NAMALWA (cell line): ENCODE measurements around the gene CDC42SE2.
"Not testable (repeated sequence)": the region's sequence is repeated elsewhere in the genome, so short reads cannot be mapped to it uniquely, and the experiment has no call there.

Experiments
- DNase-seq: peaks from one replicate; pipeline ENCODE4 v3.0.0-alpha.2; 2015; ENCODE audit warnings: low spot score

CDC42SE2 gene

DNA sequence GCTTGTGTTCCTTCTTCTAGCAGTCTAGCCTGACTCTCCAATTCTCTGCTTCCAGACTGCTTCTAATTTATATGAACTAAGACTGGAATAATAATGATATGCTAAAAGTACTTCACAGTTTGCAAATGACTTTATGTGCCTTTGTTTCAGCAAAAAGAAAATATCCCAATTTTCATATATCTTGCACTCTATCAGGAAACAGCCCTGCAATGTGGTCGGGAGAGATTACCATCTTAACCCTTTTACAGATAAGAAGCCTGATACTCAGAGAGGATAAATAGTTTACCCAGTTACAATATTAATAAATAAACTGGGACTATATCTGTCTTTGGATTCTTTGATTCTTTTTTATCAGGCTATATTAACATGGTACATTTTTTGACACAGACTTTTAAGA, 126.0 kb downstream of the CDC42SE2 start:
- no peak for DNase-seq

- DNase-seq: no peak
These were observed 128.7 kb downstream of the CDC42SE2 start for GRCh38 chr5:131392466-131393095.

GRCh38 chr5:131393498-131393968, 129.7 kb downstream of the CDC42SE2 start:
- DNase-seq: no peak

GRCh38 chr5:131394128-131394527, 130.3 kb downstream of the CDC42SE2 start:
- DNase-seq: no peak

DNA sequence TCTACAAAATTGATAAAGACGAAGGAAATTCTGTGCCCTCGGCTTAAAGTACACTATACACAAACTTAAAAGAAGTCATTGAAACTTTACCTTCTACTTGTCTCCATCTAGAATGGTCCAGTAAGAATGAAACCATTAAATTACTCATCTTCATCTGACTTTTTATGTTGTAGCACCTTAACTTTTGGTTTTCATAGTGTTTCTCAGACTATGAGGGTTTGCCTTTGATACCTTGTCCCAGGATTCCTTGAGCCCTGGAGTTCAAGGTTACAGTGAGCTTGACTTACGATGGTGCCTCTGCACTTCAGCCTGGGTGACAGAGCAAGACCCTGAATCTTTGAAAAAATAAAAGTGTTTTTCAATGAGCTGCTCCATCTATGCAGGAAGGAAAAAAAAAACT, 132.2 kb downstream of the CDC42SE2 start:
- DNase-seq: no peak

DNA sequence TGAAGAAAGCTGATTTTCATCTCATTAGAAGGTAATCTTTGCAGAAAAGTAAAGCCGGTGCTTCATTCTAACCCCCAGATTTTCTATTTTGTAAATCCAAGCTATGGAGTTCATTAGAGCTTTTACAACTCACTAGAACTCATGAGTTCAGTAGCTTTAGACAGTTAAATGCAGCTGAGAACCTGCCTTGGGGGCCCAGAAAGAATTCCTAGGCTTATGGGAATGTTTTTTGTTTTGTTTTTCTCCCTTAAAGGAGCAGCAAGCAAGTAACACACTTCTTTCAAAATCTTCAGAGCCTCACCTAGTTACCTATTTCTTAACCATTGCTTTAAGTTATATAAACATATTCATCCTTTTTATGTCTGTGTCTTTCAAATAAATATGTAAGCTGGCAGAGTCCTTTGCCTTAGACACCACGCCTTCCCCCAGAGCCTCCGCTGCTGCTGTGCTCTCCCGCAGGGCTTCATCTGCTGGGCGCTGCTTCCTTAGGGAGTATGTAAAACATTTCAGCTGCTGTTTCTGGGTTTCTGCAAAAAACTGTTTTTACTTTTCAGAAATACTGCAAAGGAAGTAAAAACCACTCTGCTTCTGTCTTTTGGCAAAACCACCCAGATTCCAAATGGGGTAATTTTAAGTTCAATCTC, 132.9 kb downstream of the CDC42SE2 start:
- no peak for DNase-seq

DNA sequence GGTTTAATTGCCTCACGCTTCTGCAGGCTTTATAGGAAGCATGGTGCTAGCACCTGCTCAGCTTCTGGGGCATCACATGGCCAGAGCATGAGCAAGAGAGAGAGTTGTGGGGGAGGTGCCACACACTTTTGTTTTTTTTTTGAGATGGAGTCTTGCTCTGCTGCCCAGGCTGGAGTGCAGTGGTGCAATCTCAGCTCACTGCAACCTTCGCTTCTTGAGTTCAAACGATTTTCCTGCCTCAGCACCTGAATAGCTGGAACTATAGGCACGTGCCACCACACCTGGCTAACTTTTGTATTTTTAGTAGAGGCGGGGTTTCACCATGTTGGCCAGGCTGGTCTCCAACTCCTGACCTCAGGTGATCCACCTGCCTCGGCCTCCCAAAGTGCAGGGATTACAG, 135.2 kb downstream of the CDC42SE2 start:
- not testable (repeated sequence) for DNase-seq

DNA sequence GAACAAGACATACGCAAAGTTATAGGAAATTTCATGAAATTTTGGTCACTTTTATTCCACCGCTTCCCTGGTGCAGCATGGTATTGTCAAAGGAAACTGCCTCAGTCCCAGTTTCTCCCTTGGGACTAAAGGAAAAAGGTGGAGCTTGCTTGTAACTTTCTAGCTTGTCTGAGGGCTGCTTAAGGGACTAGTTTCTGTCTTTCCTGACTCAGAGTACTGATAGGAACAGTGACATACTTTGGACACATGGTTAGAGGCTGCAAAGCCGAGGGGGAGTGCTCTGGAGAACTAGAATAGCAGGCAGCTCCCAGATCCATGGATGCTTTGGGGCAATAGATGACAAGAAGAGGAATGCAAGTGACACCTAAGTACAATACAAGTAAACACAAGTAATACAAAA, 136.7 kb downstream of the CDC42SE2 start:
- no peak for DNase-seq

DNA sequence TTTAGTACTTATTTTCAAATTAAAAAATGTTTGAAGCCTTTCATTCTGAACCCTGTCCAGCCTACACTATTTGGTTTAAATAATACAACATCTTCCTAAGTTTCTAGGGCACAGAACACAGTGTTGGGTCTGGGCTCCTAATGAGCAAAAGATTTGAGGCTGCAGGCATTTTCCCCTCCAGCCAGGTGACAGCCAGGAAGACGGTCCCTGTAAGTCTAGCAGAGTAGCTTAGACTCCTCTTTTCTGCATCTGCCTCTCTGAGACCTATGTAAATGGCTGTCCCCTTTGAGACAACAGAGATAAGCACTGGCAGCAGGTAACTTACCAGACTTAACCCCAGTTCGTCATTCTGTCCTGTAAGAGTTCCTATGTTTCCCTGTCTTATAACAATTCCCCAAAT, 141.8 kb downstream of the CDC42SE2 start:
- no peak for DNase-seq

- DNase-seq: no peak
These were observed 142.2 kb downstream of the CDC42SE2 start for GRCh38 chr5:131406076-131406475.

- DNase-seq: no peak
These were observed 143.3 kb downstream of the CDC42SE2 start for GRCh38 chr5:131406975-131407638.

- DNase-seq: no peak
These were observed 150.0 kb downstream of the CDC42SE2 start for GRCh38 chr5:131413605-131414559.

GRCh38 chr5:131416729-131417128, 152.9 kb downstream of the CDC42SE2 start:
- DNase-seq: no peak

DNA sequence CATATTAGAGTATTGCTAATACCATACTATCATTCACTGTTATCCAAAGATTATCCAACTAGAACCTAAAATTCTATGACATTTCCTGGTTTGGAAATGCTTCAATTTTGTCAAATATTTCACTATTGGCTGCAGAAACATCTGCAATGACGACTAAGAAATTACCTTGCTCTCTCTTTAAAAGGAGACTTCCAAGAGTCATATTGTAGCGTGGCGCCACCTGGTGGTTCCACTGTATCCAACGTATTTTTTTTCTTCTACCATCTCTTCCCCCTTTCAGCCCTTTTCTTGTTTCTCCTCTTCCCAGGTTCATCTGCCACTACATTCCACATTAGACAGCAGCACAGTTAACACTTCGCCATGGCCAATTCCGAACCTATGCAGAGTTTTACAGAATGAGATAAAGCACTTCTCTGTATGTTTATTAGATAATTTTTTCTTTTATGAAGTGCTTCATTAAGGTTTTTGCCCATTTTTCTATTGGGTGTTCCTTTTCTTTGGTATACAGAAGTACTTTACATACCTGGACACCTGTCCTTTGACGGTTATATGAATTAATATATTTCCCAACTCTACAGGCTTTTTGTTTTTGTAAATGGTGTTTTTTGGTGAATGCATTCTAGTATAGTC, 153.5 kb downstream of the CDC42SE2 start:
- DNase-seq: peak; percentile 83

DNA sequence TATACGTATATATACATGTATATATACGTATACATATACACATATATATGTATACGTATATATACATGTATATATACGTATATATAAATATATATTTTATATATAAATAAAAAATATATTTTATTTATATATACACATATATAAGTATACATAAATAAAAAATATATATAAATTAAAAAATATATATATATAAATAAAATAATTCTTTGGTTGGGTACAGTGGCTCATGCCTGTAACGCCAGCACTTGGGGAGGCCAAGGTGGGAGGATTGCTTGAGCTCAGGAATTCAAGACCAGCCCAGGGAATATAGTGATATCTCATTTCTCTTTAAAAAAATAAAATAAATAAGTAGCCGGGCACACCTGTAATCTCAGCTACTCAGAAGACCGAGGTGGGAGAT, 155.0 kb downstream of the CDC42SE2 start:
- no peak for DNase-seq

- no peak for DNase-seq
These were observed 156.0 kb downstream of the CDC42SE2 start for GRCh38 chr5:131419877-131420276.

DNA sequence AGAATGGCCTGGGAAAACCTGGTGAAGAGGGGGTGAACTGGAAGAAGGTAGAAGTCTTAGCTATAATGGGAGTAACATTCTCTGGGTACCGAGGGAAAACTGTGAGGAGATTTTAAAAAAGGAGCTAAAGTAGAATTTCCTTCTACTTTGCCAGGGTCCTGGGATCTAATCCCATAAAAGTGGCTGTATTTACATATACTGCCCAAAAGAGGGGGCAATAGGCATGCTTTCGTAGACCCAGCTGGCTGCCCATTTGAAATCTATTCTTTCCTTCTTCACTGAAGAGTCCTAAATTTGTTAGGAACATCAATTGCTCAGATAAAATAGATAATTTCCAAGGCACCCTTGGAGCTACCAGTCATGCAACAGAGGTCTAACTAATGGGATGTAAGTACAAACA, 159.2 kb downstream of the CDC42SE2 start:
- no peak for DNase-seq

- no peak for DNase-seq
These were observed 162.2 kb downstream of the CDC42SE2 start for GRCh38 chr5:131426011-131426410.

DNA sequence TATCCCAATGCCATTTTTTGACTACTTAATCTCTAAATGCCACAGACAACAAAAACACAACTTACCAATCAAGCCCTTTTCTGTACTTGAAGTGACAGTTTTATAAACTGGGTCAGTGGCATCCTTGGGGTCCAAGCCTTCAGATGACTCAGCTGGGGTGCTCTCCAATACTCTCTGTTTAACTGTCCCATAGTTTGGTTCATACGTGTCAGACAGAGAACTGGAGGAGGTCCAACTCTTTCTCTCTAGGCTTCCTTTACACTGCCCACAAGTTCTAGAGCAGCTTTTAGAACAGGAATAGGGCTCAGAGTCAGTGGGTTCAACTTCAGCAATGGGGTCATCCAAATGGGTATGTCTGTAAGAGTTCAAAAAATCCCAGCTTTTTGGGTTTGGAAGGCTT, 166.9 kb downstream of the CDC42SE2 start:
- no peak for DNase-seq

- DNase-seq: no peak
These were observed 167.9 kb downstream of the CDC42SE2 start for GRCh38 chr5:131431794-131432193.

GRCh38 chr5:131433109-131433508, 169.3 kb downstream of the CDC42SE2 start:
- DNase-seq: no peak

DNA sequence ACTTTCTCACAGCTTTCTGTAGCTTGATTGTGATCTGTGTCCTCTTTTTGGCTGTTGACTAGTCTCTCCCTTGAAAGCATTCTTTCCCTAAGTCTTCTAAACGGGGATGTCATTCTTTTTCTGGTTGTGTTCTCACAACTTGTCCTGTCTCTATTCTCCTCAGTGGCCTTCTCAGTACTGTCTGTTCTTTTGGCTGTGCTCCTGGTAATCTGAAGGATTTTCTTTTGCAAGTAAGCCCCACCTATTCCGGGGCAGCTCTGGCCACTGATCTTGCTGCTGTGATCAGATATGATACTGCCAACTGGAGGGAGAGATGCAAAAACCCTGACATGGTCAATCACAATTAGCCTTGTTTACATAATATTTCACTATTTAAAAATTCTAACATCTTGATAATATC, 172.2 kb downstream of the CDC42SE2 start:
- DNase-seq: no peak
